Naive B cell (primary cell): ENCODE measurements around the gene MMP7. TPM values are rescaled to one million over a fixed set of nuclear protein-coding genes. Genes with fewer than 3 reads are reported as not detected.

Experiments
- ATAC-seq, 2 donors: fragments of 150-1000 bp; cut with Tn5 transposase; 2 replicates each; pipeline ENCODE4 v1.10.0; 2021; ENCODE audit warnings: low read depth in 2 of 2, mild to moderate bottlenecking in 2 of 2, moderate library complexity in 2 of 2
- DNase-seq: peaks from one replicate; pipeline ENCODE4 v3.0.0; 2022
- H3K27ac Mint-ChIP-seq, 6 donors: one replicate each; pipeline ENCODE4 v1.8.0; 2020 to 2022; ENCODE audit warnings: mild to moderate bottlenecking in 6 of 6, mixed read lengths in 6 of 6, moderate library complexity in 5 of 6, inconsistent platforms in 2 of 6
- H3K27me3 Mint-ChIP-seq, 3 donors: one replicate each; pipeline ENCODE4 v1.8.0; 2021 to 2022; ENCODE audit warnings: mixed read lengths in 3 of 3, mild to moderate bottlenecking in 1 of 3
- H3K36me3 Mint-ChIP-seq, 2 donors: one replicate each; pipeline ENCODE4 v1.8.0; 2020 to 2022; ENCODE audit warnings: mixed read lengths in 2 of 2, inconsistent platforms in 1 of 2, mild to moderate bottlenecking in 1 of 2
- H3K4me1 Mint-ChIP-seq, 3 donors: one replicate each; pipeline ENCODE4 v1.8.0; 2020 to 2022; ENCODE audit warnings: mixed read lengths in 3 of 3, inconsistent platforms in 1 of 3, mild to moderate bottlenecking in 1 of 3, moderate library complexity in 1 of 3
- H3K4me3 Mint-ChIP-seq, 8 donors: one replicate each; pipeline ENCODE4 v1.8.0; 2020 to 2022; ENCODE audit warnings: mild to moderate bottlenecking in 8 of 8, mixed read lengths in 8 of 8, moderate library complexity in 8 of 8, inconsistent platforms in 2 of 8
- H3K9me3 Mint-ChIP-seq, 7 donors: one replicate each; pipeline ENCODE4 v1.8.0; 2020 to 2022; ENCODE audit warnings: mixed read lengths in 7 of 7, mild to moderate bottlenecking in 5 of 7, inconsistent platforms in 2 of 7, moderate library complexity in 1 of 7
- polyA plus RNA-seq, 6 donors: library from polyadenylated mRNA; unstranded; fragments of 300-500 nt; fragmentation: Illumina TruSeq; gene quantifications; one replicate each; pipeline ENCODE4 v1.2.3, GENCODE V29; 2021; ENCODE audit warnings: low read depth in 6 of 6

Gene MMP7, protein sequence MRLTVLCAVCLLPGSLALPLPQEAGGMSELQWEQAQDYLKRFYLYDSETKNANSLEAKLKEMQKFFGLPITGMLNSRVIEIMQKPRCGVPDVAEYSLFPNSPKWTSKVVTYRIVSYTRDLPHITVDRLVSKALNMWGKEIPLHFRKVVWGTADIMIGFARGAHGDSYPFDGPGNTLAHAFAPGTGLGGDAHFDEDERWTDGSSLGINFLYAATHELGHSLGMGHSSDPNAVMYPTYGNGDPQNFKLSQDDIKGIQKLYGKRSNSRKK
- under 1 TPM in 2 of 6 donors, not detected in 4; 0.32 to 0.36 TPM for polyA plus RNA-seq

DNA sequence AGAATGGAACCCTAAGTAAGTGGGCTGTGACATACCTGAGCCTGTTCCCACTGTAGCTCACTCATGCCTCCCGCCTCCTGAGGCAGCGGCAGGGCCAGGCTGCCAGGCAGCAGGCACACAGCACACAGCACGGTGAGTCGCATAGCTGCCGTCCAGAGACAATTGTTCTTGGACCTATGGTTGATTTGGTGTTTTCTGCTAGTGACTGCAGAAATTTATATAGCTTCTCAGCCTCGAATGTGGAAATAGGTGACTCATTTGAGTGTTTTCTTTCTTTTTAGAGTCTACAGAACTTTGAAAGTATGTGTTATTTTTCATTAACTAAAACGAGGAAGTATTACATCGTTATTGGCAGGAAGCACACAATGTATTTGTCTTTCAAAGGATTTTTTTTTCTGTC lies at the start of gene MMP7:
TSS of gene MMP7 (minus strand) at position 190 of the 400 bp plus-strand sequence. CDS start at position 143, 47 bp downstream.
- peaks cover 0 to 5% (median 0%) of the 10 kb centered on the region in 7 donors for H3K9me3 Mint-ChIP-seq
- H3K4me3 Mint-ChIP-seq: peak within 1 kb of the TSS in 6 of 8 donors; percentile 34 to 80 (median 55)
- H3K27me3 Mint-ChIP-seq: no peaks in the 10 kb centered on the region
- DNase-seq: peak; percentile 14
- H3K4me1 Mint-ChIP-seq: peaks cover 10 to 25% (median 14%) of the 10 kb centered on the region in 3 donors
- no peaks in the 10 kb centered on the region for H3K36me3 Mint-ChIP-seq
- peak; percentile 37 to 48 for ATAC-seq
- peak within 1 kb of the TSS in 5 of 6 donors; percentile 50 to 72 (median 68) for H3K27ac Mint-ChIP-seq

DNA sequence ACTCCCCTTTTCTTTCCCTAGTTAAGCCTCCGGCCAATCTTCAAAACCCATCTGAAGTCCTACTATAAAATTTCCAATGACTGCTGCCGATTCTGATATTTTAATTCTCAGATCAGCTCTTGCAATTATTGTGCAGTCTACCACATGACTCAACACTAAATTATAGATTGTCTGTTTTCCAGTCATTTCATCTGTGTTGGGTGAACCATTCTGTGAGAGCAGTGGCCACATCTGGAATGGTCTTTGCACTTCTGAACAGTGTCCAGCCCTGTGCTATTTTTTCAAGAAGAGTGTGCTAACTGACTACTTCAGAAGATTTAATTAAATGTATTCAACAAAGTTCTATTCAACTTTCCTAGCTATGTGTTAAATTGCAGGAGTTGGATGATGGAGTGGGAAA lies 47.2 kb upstream of the MMP7 start:
- peak overlapping the region in 1 of 6 donors; percentile 21 for H3K27ac Mint-ChIP-seq
- ATAC-seq (no peak), DNase-seq (no peak)
- peak overlapping the region in 2 of 8 donors; percentile 6 to 41 for H3K4me3 Mint-ChIP-seq
- no peaks in the 10 kb centered on the region for H3K9me3 Mint-ChIP-seq
- peaks cover 16 to 23% (median 20%) of the 10 kb centered on the region in 3 donors for H3K4me1 Mint-ChIP-seq
- H3K27me3 Mint-ChIP-seq: no peaks in the 10 kb centered on the region
- no peaks in the 10 kb centered on the region for H3K36me3 Mint-ChIP-seq

DNA sequence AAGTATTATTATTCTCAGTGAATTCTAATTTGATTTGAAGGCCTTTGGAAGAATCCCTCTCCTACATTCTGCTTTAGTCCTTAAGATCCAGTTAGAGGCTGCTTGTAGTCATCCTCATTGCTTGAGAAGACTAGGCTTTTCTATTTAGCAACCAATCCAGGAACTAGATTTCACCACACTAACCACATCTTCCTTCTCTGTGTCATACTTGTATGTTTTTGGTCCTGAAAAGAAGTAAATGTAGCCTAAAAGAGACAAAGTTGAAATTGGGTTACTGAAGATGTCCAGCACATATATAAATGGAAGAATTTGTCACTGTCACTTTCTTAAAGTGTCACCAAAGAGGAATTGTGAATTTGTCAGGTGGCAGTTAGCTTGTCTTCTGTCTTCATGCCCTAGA lies 46.6 kb upstream of the MMP7 start:
- Mint-ChIP-seq H3K27me3 (no peaks in the 10 kb centered on the region), H3K4me3 (peak overlapping the region in 4 of 8 donors; percentile 6 to 55 (median 16)), H3K4me1 (peaks cover 14 to 23% (median 20%) of the 10 kb centered on the region in 3 donors), H3K9me3 (peaks cover 0 to 1% (median 0%) of the 10 kb centered on the region in 7 donors), H3K27ac (peak overlapping the region in 2 of 6 donors; percentile 21 to 47), H3K36me3 (no peaks in the 10 kb centered on the region)
- DNase-seq (no peak), ATAC-seq (peak; percentile 64 to 78)

DNA sequence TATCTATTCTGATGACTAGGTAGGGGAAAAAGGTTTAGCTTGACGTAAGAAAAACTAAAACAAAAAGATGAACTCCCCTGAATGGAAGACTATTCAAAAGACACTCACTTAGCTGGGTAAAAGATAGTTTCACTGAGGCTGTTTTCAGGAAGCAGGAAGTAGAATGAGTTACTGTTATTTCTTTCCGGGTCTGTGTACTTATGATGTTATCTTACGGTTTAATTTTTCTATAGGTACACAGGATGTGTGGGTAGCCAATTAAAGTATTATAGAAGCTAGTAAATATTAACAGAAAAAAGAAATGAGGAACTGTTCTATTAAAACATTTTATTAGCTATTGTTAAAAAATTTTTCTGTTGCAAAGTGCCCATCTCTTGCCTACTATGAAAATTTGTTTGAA lies 45.8 kb upstream of the MMP7 start:
- DNase-seq (no peak), ATAC-seq (peak in 1 of 2 donors; percentile 27)
- Mint-ChIP-seq H3K4me1 (peaks cover 16 to 23% (median 20%) of the 10 kb centered on the region in 3 donors), H3K27ac (no peak overlapping the region), H3K9me3 (peaks cover 0 to 3% (median 0%) of the 10 kb centered on the region in 7 donors), H3K4me3 (peak overlapping the region in 2 of 8 donors; percentile 1 to 11), H3K36me3 (no peaks in the 10 kb centered on the region), H3K27me3 (no peaks in the 10 kb centered on the region)

DNA sequence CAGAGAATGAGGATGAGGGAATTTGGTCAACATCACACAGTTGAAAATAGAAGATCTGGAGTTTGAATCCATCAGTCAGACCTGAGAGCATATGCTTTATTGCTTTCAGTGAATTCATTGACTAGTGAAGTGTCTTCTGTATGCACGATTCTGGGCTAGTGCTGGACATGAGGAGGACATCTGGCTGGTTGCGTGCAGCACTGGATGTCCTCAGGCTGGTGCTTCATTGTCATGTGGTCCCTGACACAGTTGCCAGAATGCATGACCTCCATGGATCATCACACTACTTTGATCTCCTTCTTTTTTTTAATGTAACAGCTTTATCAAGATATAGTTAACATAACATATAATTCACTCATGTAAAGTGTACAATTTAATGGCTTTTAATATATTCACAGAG lies 44.5 kb upstream of the MMP7 start:
- DNase-seq (no peak), ATAC-seq (no peak)
- no peak overlapping the region for H3K4me3 Mint-ChIP-seq
- peak overlapping the region in 2 of 6 donors; percentile 16 to 59 for H3K27ac Mint-ChIP-seq
- H3K9me3 Mint-ChIP-seq: peaks cover 0 to 3% (median 0%) of the 10 kb centered on the region in 7 donors
- no peaks in the 10 kb centered on the region for H3K36me3 Mint-ChIP-seq
- peaks cover 16 to 27% (median 20%) of the 10 kb centered on the region in 3 donors for H3K4me1 Mint-ChIP-seq
- no peaks in the 10 kb centered on the region for H3K27me3 Mint-ChIP-seq

DNA sequence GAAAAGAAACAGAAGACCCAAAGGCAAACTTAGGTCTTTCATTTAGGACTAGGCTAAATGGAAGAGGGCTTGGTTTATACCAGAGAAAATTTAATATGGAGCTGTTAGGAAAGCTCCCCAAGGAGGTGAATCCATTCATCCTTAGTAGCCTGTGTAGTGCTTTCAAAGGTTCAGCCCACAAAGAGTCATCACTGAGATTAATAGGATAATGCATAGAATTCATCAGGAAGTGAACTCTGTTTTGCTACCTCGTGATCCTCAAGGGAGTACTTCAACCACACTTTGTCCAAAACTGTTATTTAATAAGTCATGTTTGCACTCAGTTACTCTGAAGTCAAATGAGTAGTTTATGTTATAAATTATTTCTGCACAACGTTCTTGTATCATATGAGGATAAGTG lies 43.3 kb upstream of the MMP7 start:
- H3K27ac Mint-ChIP-seq: no peak overlapping the region
- DNase-seq (no peak), ATAC-seq (no peak)
- peaks cover 21 to 27% (median 26%) of the 10 kb centered on the region in 3 donors for H3K4me1 Mint-ChIP-seq
- H3K27me3 Mint-ChIP-seq: no peaks in the 10 kb centered on the region
- peaks cover 0 to 9% of the 10 kb centered on the region in 2 donors for H3K36me3 Mint-ChIP-seq
- H3K9me3 Mint-ChIP-seq: peaks cover 0 to 10% (median 8%) of the 10 kb centered on the region in 7 donors
- no peak overlapping the region for H3K4me3 Mint-ChIP-seq

DNA sequence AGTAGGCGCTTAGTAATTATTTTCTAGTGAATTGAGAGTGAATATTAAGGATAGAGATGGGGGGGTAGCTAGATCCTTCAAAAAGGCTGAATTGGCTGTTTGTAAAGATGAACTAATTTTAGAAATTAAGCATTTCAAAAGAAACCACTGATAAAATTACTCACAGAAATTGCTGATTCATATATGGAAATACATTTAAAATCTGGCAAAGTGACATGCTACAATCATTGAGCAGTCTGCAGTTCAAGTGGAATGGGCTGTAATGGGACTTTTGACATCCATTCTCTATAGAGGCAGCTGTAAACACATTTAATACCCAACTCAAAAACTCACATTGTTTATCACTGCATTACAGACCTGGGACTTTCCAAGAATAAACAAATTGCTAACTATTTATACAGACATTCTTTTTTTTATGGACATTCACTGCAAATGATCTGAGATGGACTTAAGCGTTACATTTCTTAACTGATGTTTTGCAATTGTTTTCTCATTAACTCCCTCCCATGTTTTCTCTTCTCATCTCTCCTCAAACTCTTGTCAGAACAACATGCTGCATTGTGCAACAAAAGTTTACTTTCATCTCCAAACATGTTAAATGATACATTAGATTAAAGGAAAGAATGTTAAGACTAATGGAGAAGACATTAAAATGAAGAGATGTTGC lies 42.1 kb upstream of the MMP7 start:
- no peak for ATAC-seq
- H3K27ac Mint-ChIP-seq: no peak overlapping the region
- peaks cover 20 to 31% (median 27%) of the 10 kb centered on the region in 3 donors for H3K4me1 Mint-ChIP-seq
- no peak for DNase-seq
- peaks cover 4 to 14% (median 12%) of the 10 kb centered on the region in 7 donors for H3K9me3 Mint-ChIP-seq
- peaks cover 0 to 11% of the 10 kb centered on the region in 2 donors for H3K36me3 Mint-ChIP-seq
- H3K4me3 Mint-ChIP-seq: no peak overlapping the region
- no peaks in the 10 kb centered on the region for H3K27me3 Mint-ChIP-seq

DNA sequence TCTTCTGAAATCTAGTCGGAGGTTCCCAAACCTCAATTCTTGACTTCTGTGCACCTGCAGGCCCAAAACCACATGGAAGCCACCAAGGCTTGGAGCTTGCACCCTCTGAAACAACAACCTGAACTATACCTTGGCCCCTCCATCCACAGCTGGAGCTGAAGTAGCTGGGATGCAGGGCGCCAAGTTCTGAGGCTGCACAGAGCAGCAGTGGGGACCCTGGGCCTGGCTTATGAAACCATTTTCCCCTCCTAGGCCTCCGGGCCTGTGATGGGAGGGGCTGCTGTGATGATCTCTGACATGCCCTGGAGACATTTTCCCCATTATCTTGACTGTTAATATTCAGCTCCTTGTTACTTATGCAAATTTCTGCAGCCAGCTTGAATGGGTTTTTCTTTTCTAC lies 38.3 kb upstream of the MMP7 start:
- H3K27me3 Mint-ChIP-seq: no peaks in the 10 kb centered on the region

DNA sequence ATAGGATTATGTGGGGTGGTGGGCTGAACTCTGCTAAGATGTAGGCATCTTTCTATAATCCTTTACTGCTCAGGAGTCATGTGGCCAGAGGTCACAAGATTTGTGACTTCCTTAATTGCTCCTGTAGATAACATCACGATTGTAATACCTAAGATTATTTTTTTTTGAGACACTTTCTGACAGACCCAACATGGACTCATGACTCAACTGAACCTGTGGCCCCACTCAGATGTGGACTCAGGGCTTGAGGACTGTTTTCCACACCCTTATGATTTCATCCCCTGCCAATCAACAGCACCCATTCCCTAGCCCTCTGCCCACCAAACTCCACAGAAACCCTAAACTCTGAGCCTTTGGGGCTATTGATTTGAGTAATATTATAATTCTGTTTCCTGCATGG lies 35.6 kb upstream of the MMP7 start:
- ATAC-seq (no peak), DNase-seq (no peak)
- Mint-ChIP-seq H3K9me3 (peaks cover 7 to 26% (median 15%) of the 10 kb centered on the region in 7 donors), H3K27ac (peak overlapping the region in 3 of 6 donors; percentile 20 to 63 (median 37)), H3K36me3 (peaks cover 5 to 11% of the 10 kb centered on the region in 2 donors), H3K27me3 (no peaks in the 10 kb centered on the region), H3K4me1 (peaks cover 33 to 45% (median 40%) of the 10 kb centered on the region in 3 donors), H3K4me3 (no peak overlapping the region)

More for the DNA sequence above, 38.3 kb upstream of the MMP7 start:
- ATAC-seq (no peak), DNase-seq (no peak)
- H3K36me3 Mint-ChIP-seq: peaks cover 5 to 11% of the 10 kb centered on the region in 2 donors
- no peak overlapping the region for H3K4me3 Mint-ChIP-seq
- H3K27ac Mint-ChIP-seq: no peak overlapping the region
- H3K4me1 Mint-ChIP-seq: peaks cover 11 to 18% (median 13%) of the 10 kb centered on the region in 3 donors
- H3K9me3 Mint-ChIP-seq: peaks cover 9 to 26% (median 15%) of the 10 kb centered on the region in 7 donors

DNA sequence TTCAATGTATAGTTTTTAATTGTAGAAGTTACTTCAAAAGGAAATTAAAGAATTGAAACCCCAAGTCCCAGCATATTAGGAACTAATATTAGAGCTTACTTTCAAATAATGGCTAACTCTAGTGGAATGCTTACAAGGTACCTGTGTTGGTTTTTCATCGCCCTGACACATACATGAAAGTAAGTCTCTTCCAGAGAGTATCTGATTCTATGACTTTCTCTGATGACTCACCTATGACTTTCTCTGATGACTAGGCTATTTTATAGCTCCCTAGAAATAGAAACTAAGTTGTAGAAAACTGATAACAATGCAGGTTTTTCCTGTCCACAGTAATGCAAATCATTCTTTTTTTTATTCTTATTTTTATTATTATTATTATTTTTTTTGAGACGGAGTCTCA lies 33.6 kb upstream of the MMP7 start:
- H3K27ac Mint-ChIP-seq: peak overlapping the region in 3 of 6 donors; percentile 22 to 67 (median 42)
- H3K36me3 Mint-ChIP-seq: peaks cover 4 to 5% of the 10 kb centered on the region in 2 donors
- H3K27me3 Mint-ChIP-seq: no peaks in the 10 kb centered on the region
- peaks cover 6 to 18% (median 11%) of the 10 kb centered on the region in 7 donors for H3K9me3 Mint-ChIP-seq
- ATAC-seq: no peak
- H3K4me3 Mint-ChIP-seq: peak overlapping the region in 2 of 8 donors; percentile 25 to 36
- DNase-seq: no peak
- H3K4me1 Mint-ChIP-seq: peaks cover 43 to 57% (median 44%) of the 10 kb centered on the region in 3 donors

DNA sequence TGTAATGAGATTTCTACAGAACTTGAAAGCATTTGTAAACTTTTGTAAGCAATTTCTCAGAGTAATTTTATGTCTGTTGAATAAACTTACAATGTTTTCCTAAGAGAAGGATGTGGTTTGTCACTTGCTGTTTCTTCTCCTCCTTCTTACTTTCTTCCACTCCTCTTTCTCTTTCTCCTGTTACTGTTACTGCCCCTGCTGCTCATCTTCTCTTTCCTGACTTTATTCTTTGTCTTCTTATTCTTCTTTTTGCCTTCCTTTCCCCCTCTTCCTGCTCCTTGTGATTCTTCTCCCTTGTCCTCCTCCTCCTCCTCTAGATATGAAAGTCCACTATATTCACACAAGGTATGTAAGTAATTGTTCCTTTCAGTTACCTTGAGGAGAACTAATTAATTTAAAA lies 31.1 kb upstream of the MMP7 start:
- no peaks in the 10 kb centered on the region for H3K36me3 Mint-ChIP-seq
- H3K9me3 Mint-ChIP-seq: peaks cover 0 to 14% (median 4%) of the 10 kb centered on the region in 7 donors
- DNase-seq (no peak), ATAC-seq (no peak)
- peak overlapping the region; percentile 34 to 93 (median 74) for H3K4me3 Mint-ChIP-seq
- H3K27ac Mint-ChIP-seq: peak overlapping the region; percentile 89 to 98 (median 96)
- H3K27me3 Mint-ChIP-seq: no peaks in the 10 kb centered on the region
- H3K4me1 Mint-ChIP-seq: peaks cover 45 to 61% (median 46%) of the 10 kb centered on the region in 3 donors

DNA sequence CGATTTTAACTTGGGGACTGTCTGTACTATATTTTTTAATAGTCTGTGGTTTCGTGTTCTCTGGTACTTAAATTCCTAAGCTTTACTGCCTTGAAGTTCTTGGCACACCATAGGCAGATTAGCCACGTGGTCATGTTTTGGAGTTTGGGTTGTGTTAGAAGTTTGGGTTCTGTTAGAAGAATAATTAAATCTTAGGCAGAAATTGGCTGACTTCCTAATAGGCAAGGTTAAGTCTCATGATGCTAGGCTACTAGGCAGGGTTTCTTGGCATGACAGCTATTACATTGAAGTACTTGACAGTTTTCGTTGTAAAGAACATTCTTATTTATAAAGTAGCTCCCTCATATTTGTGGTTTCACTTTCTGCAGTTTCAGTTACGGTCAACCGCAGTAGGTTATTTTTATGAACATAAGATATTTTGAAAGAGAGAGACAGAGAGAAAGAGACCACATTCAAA lies 30.0 kb upstream of the MMP7 start:
- Mint-ChIP-seq H3K4me1 (peaks cover 43 to 61% (median 45%) of the 10 kb centered on the region in 3 donors), H3K27me3 (no peaks in the 10 kb centered on the region), H3K36me3 (no peaks in the 10 kb centered on the region), H3K27ac (peak overlapping the region; percentile 90 to 100 (median 97)), H3K9me3 (peaks cover 0 to 11% (median 0%) of the 10 kb centered on the region in 7 donors), H3K4me3 (peak overlapping the region; percentile 59 to 93 (median 81))
- ATAC-seq (peak; percentile 75 to 80), DNase-seq (peak; percentile 55)

DNA sequence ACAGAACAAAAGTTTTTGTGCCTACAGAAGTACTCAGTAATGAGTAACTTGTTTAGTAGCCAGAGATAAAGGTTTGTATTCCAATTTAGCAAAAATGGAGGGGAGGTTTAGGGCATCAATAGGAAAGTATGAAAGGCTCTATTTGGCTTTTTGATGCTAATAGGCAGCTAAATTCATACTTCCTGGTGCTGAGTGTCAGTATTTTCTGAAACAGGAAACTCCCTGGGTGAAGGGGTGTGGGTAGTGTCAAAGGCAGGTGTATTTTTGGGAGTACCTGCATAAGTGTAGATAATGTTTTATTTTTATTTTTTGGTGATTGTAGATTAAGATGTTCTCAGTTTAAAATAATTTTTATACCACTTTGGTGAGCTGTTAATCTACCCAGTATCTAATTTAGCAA lies 29.3 kb upstream of the MMP7 start:
- Mint-ChIP-seq H3K4me3 (peak overlapping the region; percentile 28 to 93 (median 81)), H3K4me1 (peaks cover 43 to 61% (median 45%) of the 10 kb centered on the region in 3 donors), H3K9me3 (peaks cover 0 to 11% (median 0%) of the 10 kb centered on the region in 7 donors), H3K27ac (peak overlapping the region; percentile 90 to 100 (median 97)), H3K36me3 (no peaks in the 10 kb centered on the region), H3K27me3 (no peaks in the 10 kb centered on the region)
- ATAC-seq (peak; percentile 79 to 82), DNase-seq (peak; percentile 42)
